HepG2 (cell line): Measurements from ENCODE around the gene AQP10. TPM values are rescaled to one million over a fixed set of nuclear protein-coding genes. Genes with fewer than 3 reads are reported as not detected.
A peak's percentile ranks its signal among the peaks of the same experiment; 100 is the strongest.

Experiments
- ARID2 ChIP-seq: sonication (generic); formaldehyde crosslinking; IDR thresholded peaks from 2 replicates; pipeline ENCODE4 v1.8.1; 2022; ENCODE audit warnings: mild to moderate bottlenecking, missing genetic modification reagents, borderline replicate concordance
- CC2D1A ChIP-seq: sonication (generic); formaldehyde crosslinking; IDR thresholded peaks from 2 replicates; pipeline ENCODE4 v1.8.1; 2023; ENCODE audit warnings: mild to moderate bottlenecking, missing genetic modification reagents
- CEBPB ChIP-seq: IDR thresholded peaks from 2 replicates; pipeline ENCODE4 v1.6.1; 2011; ENCODE audit warnings: low read depth, low read length, improper control_type of control experiment, borderline replicate concordance
- CENPT ChIP-seq: sonication (generic); formaldehyde crosslinking; IDR thresholded peaks from 2 replicates; pipeline ENCODE4 v1.8.0; 2022; ENCODE audit warnings: low read depth, mild to moderate bottlenecking, moderate library complexity, missing genetic modification reagents
- CREM ChIP-seq, 2 experiments: sonication (generic) in 1 of 2; formaldehyde crosslinking in 1 of 2; IDR thresholded peaks; 2 replicates each; pipeline versions ENCODE4 v1.4.0 to v1.6.1; 2016 to 2020; ENCODE audit warnings: antibody characterized with exemption in 1 of 2, mild to moderate bottlenecking in 1 of 2, missing genetic modification reagents in 1 of 2
- FIP1L1 ChIP-seq: fragments of 200-400 bp; formaldehyde crosslinking; IDR thresholded peaks from 2 replicates; pipeline ENCODE4 v1.6.1; 2018; ENCODE audit warnings: low read depth, mild to moderate bottlenecking, low read length, moderate library complexity, borderline replicate concordance; ENCODE audit not compliant: insufficient read depth
- FOXK1 ChIP-seq: sonication (generic); formaldehyde crosslinking; IDR thresholded peaks from 2 replicates; pipeline ENCODE4 v1.4.0; 2020; ENCODE audit warnings: low read depth, missing genetic modification reagents, borderline replicate concordance
- HMG20A ChIP-seq: IDR thresholded peaks from 2 replicates; pipeline ENCODE4 v1.6.1; 2016; ENCODE audit warnings: borderline replicate concordance
- KAT2B ChIP-seq: fragments of 150-350 bp; IDR thresholded peaks from 2 replicates; pipeline ENCODE4 v1.6.1; 2014; ENCODE audit warnings: low read depth, low read length, borderline replicate concordance
- MIER3 ChIP-seq: IDR thresholded peaks from 2 replicates; pipeline ENCODE4 v1.6.1; 2016; ENCODE audit warnings: missing compliant biosample characterization, borderline replicate concordance
- PHB2 ChIP-seq: fragments of 450-650 bp; IDR thresholded peaks from 2 replicates; pipeline ENCODE4 v1.6.1; 2018; ENCODE audit not compliant: partially characterized antibody
- RXRB ChIP-seq: IDR thresholded peaks from 2 replicates; pipeline ENCODE4 v1.6.1; 2016; ENCODE audit warnings: borderline replicate concordance, missing genetic modification reagents, missing compliant biosample characterization
- TP53 ChIP-seq: sonication (generic); formaldehyde crosslinking; conservative IDR thresholded peaks from 2 replicates; pipeline ENCODE4 v1.4.0; 2020; ENCODE audit warnings: missing genetic modification reagents
- ZSCAN30 ChIP-seq: sonication (generic); formaldehyde crosslinking; IDR thresholded peaks from 2 replicates; pipeline ENCODE4 v1.5.0; 2020; ENCODE audit warnings: mild to moderate bottlenecking, missing genetic modification reagents
- polyA plus RNA-seq, 8 experiments: library from polyadenylated mRNA; depleted of rRNA in 3 of 8; stranded (reverse) in 7 of 8; unstranded in 1 of 8; fragments of >200 nt; fragmentation: Illumina TruSeq in 4 of 8; extraction: Trizol in 4 of 8; gene quantifications; 2 replicates each; pipeline versions ENCODE4 v1.2.1 to v1.2.3, GENCODE V29; 2011 to 2016; ENCODE audit warnings: low read depth in 4 of 8, missing spikeins in 1 of 8, mixed read lengths in 1 of 8; ENCODE audit not compliant: insufficient read depth in 1 of 8
- total RNA-seq, 5 experiments: library from RNA; depleted of rRNA; stranded (reverse); fragments of >200 nt; fragmentation: Illumina TruSeq; extraction: Trizol; gene quantifications; 2 replicates each; pipeline ENCODE4 v1.2.3, GENCODE V29; 2016; ENCODE audit warnings: low read depth in 1 of 5
- TF ChIP-seq, protein P1 (sequence below): sonication (generic); formaldehyde crosslinking; IDR thresholded peaks from 2 replicates; pipeline ENCODE4; 2020; ENCODE audit warnings: missing genetic modification reagents, mild to moderate bottlenecking, borderline replicate concordance
- TF ChIP-seq, protein P2 (sequence below): sonication (generic); formaldehyde crosslinking; IDR thresholded peaks from 2 replicates; pipeline ENCODE4 v1.8.1; 2023; ENCODE audit warnings: missing genetic modification reagents, inconsistent platforms, borderline replicate concordance
- TF ChIP-seq, protein P3 (sequence below): sonication (generic); formaldehyde crosslinking; IDR thresholded peaks from 2 replicates; pipeline ENCODE4 v1.4.0; 2020; ENCODE audit warnings: missing genetic modification reagents, mild to moderate bottlenecking, borderline replicate concordance
- TF ChIP-seq, protein P4 (sequence below): IDR thresholded peaks from 2 replicates; pipeline ENCODE4 v1.6.1; 2018; ENCODE audit warnings: missing genetic modification reagents
- TF ChIP-seq, protein P5 (sequence below): IDR thresholded peaks from 2 replicates; pipeline ENCODE4 v1.6.1; 2016; ENCODE audit warnings: missing compliant biosample characterization, missing genetic modification reagents, borderline replicate concordance
- TF ChIP-seq, protein P6 (sequence below): sonication (generic); formaldehyde crosslinking; IDR thresholded peaks from 2 replicates; pipeline ENCODE4 v1.8.1; 2023; ENCODE audit warnings: missing genetic modification reagents, mild to moderate bottlenecking, borderline replicate concordance

AQP10 gene
- total and polyA plus RNA-seq, 2 of the 13 experiments (the other 11 are each of a cell fraction or from before 2014, with no cell fraction given), result 0.30 TPM; not detected in 1

DNA sequence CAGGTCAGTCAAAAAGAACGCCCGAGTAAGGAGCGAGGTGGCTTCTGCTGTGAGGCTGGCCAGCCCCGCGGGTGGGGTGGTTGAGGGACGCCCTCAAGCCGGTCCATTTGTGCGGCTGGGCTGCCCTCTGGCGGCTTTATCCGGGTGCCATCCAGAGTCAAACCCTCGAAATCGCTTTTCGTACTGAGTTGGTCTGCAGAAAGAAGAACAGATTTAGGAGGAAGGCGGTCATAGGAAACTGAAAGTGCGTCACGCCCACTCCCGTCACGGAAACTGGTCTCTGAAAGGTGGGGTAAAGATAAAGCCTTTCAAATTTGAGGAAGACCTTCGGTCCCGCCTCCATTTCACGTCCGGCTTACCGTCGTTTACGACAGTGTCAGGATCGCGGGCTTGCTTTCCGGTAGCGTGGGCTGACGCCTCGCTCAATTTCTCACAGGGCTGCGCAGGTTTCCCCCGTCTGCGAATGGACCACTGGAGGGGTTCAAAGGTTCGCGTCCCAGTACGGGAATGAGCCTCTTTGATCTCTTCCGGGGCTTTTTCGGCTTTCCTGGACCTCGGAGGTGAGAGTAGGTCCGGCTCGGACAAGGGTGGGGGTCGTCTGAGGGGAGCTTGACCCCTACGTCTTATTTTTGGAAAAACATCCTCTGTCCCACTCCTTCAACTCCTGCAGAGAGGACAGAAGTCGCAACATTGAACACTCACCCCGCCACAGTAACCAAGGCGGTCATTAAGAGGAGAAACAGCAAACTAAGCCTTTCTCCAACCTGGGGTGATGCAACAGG lies 48.5 kb upstream of the AQP10 start, which contains the start of gene HAX1 (continued):
- TF ChIP-seq MIER3 (CRISPR knock-in tag) (peak; percentile 91; the same call in 1 of the 2 replicates), FIP1L1 (peak; percentile 71; the same call in 1 of the 2 replicates), ZSCAN30 (CRISPR knock-in tag) (no peak), RXRB (CRISPR knock-in tag) (peak; percentile 57; the same call in 1 of the 2 replicates), KAT2B (no peak), CREM (IDR thresholded peaks at IDR 0.05) (peak; percentile 75), CREM (CRISPR knock-in tag; IDR thresholded peaks at IDR 0.05) (no peak), PHB2 (no peak), HMG20A (no peak), CENPT (CRISPR knock-in tag) (no peak), FOXK1 (CRISPR knock-in tag) (peak; percentile 71; the same call in 1 of the 2 replicates), TP53 (CRISPR knock-in tag) (no peak), CC2D1A (CRISPR knock-in tag) (no peak), CEBPB (peak; percentile 50; the same call in 1 of the 2 replicates), ARID2 (peak; percentile 89)
- TF ChIP-seq, protein P1, sequence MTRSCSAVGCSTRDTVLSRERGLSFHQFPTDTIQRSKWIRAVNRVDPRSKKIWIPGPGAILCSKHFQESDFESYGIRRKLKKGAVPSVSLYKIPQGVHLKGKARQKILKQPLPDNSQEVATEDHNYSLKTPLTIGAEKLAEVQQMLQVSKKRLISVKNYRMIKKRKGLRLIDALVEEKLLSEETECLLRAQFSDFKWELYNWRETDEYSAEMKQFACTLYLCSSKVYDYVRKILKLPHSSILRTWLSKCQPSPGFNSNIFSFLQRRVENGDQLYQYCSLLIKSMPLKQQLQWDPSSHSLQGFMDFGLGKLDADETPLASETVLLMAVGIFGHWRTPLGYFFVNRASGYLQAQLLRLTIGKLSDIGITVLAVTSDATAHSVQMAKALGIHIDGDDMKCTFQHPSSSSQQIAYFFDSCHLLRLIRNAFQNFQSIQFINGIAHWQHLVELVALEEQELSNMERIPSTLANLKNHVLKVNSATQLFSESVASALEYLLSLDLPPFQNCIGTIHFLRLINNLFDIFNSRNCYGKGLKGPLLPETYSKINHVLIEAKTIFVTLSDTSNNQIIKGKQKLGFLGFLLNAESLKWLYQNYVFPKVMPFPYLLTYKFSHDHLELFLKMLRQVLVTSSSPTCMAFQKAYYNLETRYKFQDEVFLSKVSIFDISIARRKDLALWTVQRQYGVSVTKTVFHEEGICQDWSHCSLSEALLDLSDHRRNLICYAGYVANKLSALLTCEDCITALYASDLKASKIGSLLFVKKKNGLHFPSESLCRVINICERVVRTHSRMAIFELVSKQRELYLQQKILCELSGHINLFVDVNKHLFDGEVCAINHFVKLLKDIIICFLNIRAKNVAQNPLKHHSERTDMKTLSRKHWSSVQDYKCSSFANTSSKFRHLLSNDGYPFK (CRISPR knock-in tag), result peak; percentile 47; the same call in 1 of the 2 replicates
- TF ChIP-seq, protein P2, sequence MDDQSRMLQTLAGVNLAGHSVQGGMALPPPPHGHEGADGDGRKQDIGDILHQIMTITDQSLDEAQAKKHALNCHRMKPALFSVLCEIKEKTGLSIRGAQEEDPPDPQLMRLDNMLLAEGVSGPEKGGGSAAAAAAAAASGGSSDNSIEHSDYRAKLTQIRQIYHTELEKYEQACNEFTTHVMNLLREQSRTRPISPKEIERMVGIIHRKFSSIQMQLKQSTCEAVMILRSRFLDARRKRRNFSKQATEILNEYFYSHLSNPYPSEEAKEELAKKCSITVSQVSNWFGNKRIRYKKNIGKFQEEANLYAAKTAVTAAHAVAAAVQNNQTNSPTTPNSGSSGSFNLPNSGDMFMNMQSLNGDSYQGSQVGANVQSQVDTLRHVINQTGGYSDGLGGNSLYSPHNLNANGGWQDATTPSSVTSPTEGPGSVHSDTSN, result no peak
- TF ChIP-seq, protein P3, sequence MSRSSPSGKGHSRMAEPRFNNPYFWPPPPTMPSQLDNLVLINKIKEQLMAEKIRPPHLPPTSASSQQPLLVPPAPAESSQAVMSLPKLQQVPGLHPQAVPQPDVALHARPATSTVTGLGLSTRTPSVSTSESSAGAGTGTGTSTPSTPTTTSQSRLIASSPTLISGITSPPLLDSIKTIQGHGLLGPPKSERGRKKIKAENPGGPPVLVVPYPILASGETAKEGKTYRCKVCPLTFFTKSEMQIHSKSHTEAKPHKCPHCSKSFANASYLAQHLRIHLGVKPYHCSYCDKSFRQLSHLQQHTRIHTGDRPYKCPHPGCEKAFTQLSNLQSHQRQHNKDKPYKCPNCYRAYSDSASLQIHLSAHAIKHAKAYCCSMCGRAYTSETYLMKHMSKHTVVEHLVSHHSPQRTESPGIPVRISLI (CRISPR knock-in tag), result no peak
- TF ChIP-seq, protein P4, sequence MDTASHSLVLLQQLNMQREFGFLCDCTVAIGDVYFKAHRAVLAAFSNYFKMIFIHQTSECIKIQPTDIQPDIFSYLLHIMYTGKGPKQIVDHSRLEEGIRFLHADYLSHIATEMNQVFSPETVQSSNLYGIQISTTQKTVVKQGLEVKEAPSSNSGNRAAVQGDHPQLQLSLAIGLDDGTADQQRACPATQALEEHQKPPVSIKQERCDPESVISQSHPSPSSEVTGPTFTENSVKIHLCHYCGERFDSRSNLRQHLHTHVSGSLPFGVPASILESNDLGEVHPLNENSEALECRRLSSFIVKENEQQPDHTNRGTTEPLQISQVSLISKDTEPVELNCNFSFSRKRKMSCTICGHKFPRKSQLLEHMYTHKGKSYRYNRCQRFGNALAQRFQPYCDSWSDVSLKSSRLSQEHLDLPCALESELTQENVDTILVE, result peak; percentile 59
- TF ChIP-seq, protein P5, sequence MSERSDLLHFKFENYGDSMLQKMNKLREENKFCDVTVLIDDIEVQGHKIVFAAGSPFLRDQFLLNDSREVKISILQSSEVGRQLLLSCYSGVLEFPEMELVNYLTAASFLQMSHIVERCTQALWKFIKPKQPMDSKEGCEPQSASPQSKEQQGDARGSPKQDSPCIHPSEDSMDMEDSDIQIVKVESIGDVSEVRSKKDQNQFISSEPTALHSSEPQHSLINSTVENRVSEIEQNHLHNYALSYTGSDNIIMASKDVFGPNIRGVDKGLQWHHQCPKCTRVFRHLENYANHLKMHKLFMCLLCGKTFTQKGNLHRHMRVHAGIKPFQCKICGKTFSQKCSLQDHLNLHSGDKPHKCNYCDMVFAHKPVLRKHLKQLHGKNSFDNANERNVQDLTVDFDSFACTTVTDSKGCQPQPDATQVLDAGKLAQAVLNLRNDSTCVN (CRISPR knock-in tag), result no peak
- TF ChIP-seq, protein P6, sequence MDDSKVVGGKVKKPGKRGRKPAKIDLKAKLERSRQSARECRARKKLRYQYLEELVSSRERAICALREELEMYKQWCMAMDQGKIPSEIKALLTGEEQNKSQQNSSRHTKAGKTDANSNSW, result no peak; the same call in 1 of the 2 replicates
